Stomach smooth muscle (tissue), 2 donors: ENCODE data around the gene CRLF1.
A peak's percentile ranks its signal among the peaks of the same experiment; 100 is the strongest.

Experiments
- H3K27ac ChIP-seq: one replicate; pipeline ENCODE4 v1.7.0; 2013; ENCODE audit warnings: mild to moderate bottlenecking, low read length, inconsistent platforms
- H3K27me3 ChIP-seq, 2 donors: one replicate each; pipeline ENCODE4 v1.7.0; 2013; ENCODE audit warnings: low read length in 2 of 2; ENCODE audit not compliant: insufficient read depth in 2 of 2, control insufficient read depth in 1 of 2
- H3K36me3 ChIP-seq, 2 donors: one replicate each; pipeline ENCODE4 v1.7.0; 2013; ENCODE audit warnings: low read length in 2 of 2; ENCODE audit not compliant: control insufficient read depth in 2 of 2, insufficient read depth in 2 of 2
- H3K4me1 ChIP-seq: one replicate; pipeline ENCODE4 v1.7.0; 2013; ENCODE audit warnings: low read length; ENCODE audit not compliant: control insufficient read depth, insufficient read depth
- H3K4me3 ChIP-seq, 2 donors: one replicate each; pipeline ENCODE4 v1.7.0; 2013; ENCODE audit warnings: low read length in 2 of 2
- H3K9ac ChIP-seq, 2 donors: one replicate each; pipeline ENCODE4 v1.7.0; 2013; ENCODE audit warnings: low read length in 2 of 2, mild to moderate bottlenecking in 1 of 2
- H3K9me3 ChIP-seq, 2 donors: one replicate each; pipeline ENCODE4 v1.7.0; 2013; ENCODE audit warnings: low read length in 2 of 2; ENCODE audit not compliant: control insufficient read depth in 2 of 2
- donor health status: healthy.
- donor health status: Pancreatic carcinoma.

Gene CRLF1, protein sequence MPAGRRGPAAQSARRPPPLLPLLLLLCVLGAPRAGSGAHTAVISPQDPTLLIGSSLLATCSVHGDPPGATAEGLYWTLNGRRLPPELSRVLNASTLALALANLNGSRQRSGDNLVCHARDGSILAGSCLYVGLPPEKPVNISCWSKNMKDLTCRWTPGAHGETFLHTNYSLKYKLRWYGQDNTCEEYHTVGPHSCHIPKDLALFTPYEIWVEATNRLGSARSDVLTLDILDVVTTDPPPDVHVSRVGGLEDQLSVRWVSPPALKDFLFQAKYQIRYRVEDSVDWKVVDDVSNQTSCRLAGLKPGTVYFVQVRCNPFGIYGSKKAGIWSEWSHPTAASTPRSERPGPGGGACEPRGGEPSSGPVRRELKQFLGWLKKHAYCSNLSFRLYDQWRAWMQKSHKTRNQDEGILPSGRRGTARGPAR

DNA sequence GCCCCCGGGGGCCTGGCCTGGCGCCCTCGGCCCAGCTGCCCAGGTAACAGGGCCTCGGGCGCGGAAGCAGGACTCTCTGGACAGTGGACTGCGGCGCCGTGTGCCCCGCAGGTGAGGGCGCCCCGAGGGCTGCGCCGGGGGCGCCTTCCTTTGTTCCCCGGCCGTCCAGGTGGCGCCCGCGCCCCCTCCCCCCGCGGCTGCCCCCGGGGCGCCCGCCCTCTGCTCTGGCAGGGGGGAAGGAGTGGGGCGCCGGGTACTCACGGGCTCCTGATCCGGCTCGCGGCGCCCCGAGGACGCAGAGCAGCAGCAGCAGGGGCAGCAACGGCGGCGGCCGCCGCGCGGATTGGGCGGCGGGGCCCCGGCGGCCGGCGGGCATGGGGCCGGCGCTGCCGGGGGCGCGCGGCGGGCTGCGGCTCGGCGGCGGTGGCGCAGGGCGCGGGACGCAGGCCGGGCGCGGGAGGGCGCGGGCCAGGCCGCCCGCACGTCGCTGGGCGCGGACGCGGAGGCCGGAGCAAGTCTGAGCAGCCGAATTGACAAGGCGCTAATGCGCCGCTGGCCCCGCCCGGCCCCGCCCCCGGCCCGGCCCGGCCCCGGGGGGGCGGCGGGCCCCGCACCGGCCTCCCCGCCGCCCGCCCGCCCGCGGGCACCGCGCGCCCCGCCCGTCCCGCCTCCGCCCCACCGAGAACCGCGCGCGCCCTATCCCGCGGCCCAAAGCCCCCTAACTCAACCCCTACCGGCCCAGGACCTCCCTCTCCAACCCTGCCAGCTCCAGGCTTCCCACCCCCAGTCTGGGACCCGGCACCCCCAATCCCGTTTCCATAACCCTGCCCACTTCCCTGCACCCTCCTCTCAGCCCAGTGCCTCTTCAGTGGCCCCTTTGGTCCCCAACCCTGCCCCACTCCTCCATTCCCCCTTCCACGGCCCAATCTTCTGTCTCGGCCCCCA is at the start of gene CRLF1:
Gene CRLF1 (minus strand): TSS at position 519 of the 945 bp plus-strand sequence. CDS start 143 bp downstream, at position 376.
- no peak within 1 kb of the TSS for H3K9ac ChIP-seq
- no peaks in the 10 kb centered on the region for H3K9me3 ChIP-seq
- peaks cover 15% of the 10 kb centered on the region for H3K4me1 ChIP-seq
- H3K27me3 ChIP-seq: peaks cover 50 to 69% of the 10 kb centered on the region in 2 donors
- H3K27ac ChIP-seq: no peak within 1 kb of the TSS
- no peaks in the 10 kb centered on the region for H3K36me3 ChIP-seq
- peak within 1 kb of the TSS in 1 of 2 donors; percentile 57 for H3K4me3 ChIP-seq

DNA sequence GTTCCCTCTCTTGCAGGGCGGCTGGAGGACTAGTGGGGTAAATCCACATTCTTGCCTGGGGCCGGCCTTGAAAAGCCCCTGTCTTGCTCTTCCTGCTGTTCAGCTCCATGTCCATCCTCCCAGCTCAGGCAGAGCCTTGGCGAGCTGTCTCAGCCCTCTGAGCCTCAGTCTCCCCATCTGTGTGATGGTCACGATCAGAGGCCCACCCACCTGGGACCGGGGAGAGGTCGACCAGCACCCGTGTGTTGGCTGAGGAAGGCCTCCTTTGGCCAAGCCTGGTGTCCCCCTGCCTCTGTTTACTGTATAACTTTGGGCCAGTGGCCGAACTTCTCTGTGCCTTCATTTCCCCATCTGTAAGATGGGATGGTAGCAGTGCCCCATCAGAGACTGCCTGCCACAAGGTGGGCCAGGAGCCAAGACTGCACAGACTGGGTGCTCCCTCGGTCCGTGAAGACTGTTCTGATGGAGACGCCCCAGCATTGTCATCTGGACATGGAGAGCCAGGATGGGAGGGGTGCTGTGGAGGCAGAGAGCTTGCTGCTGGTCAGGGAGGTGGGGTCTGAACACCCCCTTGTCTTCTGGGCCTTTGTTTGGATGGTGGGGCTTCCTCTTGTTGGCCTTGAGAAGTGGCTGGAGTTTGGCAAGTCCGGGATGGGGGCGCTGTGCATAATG is 48.7 kb upstream of the CRLF1 start:
- no peak overlapping the region for H3K4me3 ChIP-seq
- H3K4me1 ChIP-seq: peaks cover 51% of the 10 kb centered on the region
- H3K27me3 ChIP-seq: no peaks in the 10 kb centered on the region
- no peak overlapping the region for H3K9ac ChIP-seq
- H3K9me3 ChIP-seq: no peaks in the 10 kb centered on the region
- no peak overlapping the region for H3K27ac ChIP-seq
- H3K36me3 ChIP-seq: no peaks in the 10 kb centered on the region

DNA sequence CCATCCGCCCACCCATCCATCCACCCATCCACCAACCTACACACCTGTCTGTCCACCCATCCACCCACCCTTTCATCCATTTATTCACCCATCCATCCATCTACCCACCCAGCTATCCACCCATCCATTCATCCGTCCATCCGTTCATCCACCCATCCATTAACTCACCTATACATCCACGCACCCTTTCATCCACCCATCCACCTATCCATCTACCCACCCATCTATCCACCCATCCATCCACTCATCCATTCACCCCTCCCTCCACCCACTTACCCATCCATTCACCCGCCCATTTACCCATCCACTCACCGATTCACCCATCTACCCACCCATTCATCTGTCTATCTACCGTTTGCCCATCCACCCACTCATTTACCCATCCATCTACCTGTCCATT is 47.9 kb upstream of the CRLF1 start:
- no peaks in the 10 kb centered on the region for H3K9me3 ChIP-seq
- no peak overlapping the region for H3K9ac ChIP-seq
- no peaks in the 10 kb centered on the region for H3K27me3 ChIP-seq
- H3K4me1 ChIP-seq: peaks cover 57% of the 10 kb centered on the region
- H3K4me3 ChIP-seq: no peak overlapping the region
- H3K27ac ChIP-seq: no peak overlapping the region
- H3K36me3 ChIP-seq: no peaks in the 10 kb centered on the region

DNA sequence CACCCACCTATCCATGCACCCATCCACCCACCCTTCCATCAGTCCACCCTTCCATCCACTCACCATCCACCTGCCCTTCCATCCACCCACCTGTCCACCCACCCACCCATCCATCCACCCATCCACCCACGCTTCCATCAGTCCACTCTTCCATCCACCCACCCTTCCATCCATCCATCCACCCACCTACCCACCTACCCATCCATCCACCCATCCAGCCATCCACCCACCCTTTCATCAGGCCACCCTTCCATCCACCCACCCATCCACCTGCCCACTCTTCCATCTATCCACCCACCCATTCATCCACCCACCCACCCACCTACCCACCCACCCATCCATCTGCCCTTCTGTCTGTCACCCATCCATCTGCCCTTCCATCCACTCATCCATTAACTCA is 47.3 kb upstream of the CRLF1 start:
- H3K4me1 ChIP-seq: peaks cover 58% of the 10 kb centered on the region
- H3K27me3 ChIP-seq: no peaks in the 10 kb centered on the region
- H3K4me3 ChIP-seq: no peak overlapping the region
- no peaks in the 10 kb centered on the region for H3K36me3 ChIP-seq
- no peaks in the 10 kb centered on the region for H3K9me3 ChIP-seq
- H3K27ac ChIP-seq: no peak overlapping the region
- no peak overlapping the region for H3K9ac ChIP-seq

DNA sequence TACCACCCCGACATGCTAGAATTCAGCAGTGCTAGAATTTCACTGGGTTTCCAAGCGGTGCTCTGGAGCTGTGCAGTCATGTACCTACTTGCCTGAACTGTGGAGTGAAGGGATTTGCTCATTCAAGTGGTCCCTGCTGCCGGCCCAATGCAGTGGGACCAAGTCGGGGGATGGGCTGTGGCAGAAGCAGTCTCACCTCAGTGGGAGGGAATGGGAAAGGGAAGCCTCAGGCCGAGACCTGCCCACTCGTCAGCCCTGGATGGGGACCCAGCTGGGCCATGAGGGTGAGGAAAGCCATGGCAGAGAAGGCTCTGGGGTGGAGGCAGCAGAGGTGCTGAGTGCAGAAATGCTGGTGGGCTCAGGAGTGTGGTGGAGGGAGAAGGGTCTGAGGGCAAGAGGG is 45.1 kb upstream of the CRLF1 start:
- no peaks in the 10 kb centered on the region for H3K27me3 ChIP-seq
- no peaks in the 10 kb centered on the region for H3K9me3 ChIP-seq
- peak overlapping the region; percentile 93 for H3K27ac ChIP-seq
- H3K9ac ChIP-seq: no peak overlapping the region
- peaks cover 0 to 2% of the 10 kb centered on the region in 2 donors for H3K36me3 ChIP-seq
- H3K4me1 ChIP-seq: peaks cover 45% of the 10 kb centered on the region
- no peak overlapping the region for H3K4me3 ChIP-seq

DNA sequence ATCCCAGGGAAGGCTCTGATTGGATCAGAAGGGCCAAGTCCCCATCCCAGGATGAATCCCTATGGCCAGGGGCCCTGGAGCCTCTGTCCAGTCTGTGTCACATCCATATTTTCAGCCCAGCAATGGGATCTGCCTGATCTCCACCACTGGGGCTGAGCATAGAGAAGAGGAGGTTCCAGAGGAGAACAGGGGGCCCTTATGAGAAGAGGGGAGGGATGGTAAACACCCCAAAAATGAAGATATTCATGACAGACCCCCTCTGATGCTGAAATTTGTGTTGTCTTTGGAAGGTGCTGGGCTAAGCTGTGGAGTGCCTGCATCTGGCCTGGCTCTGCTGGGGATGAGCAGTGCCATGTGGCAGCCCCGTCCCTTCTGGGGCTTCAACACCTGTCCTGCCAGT is 44.7 kb upstream of the CRLF1 start:
- H3K9ac ChIP-seq: peak overlapping the region; percentile 18 to 42
- H3K9me3 ChIP-seq: no peaks in the 10 kb centered on the region
- H3K27ac ChIP-seq: peak overlapping the region; percentile 93
- H3K4me3 ChIP-seq: no peak overlapping the region
- H3K36me3 ChIP-seq: peaks cover 0 to 2% of the 10 kb centered on the region in 2 donors
- H3K27me3 ChIP-seq: no peaks in the 10 kb centered on the region
- peaks cover 45% of the 10 kb centered on the region for H3K4me1 ChIP-seq

DNA sequence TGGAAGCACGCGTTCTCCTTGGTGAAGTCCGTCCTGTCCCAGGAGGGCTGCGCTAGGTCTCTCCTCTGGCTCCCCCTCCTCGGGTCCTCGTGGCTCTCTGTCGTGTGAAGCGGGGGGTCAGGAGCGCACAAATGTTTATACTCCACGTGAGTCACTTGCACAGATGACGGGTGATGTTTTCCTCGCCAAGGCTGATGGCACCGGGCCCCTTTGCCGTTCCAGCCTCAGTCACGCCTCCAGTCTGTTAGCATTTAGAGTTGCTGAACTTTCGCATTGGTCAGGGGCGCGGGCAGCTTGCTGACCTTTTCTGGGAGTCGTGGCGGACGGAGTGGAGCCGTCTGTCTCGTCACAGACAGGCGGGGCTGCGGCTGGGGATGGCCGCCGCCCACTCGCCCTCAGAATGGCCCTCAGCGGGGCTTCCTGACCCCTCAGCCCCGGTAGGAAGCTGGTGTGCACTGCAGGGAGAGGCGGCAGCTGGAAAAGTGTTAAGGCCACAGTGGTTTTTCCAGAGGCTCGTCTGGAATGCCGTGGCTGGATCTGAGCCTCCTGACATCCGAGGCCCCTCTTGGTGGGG is 44.0 kb upstream of the CRLF1 start:
- Histone ChIP-seq H3K9me3 (no peaks in the 10 kb centered on the region), H3K4me3 (peak overlapping the region in 1 of 2 donors; percentile 67), H3K9ac (peak overlapping the region; percentile 18 to 72), H3K27ac (peak overlapping the region; percentile 93), H3K4me1 (peaks cover 45% of the 10 kb centered on the region), H3K27me3 (no peaks in the 10 kb centered on the region), H3K36me3 (peaks cover 0 to 2% of the 10 kb centered on the region in 2 donors)

DNA sequence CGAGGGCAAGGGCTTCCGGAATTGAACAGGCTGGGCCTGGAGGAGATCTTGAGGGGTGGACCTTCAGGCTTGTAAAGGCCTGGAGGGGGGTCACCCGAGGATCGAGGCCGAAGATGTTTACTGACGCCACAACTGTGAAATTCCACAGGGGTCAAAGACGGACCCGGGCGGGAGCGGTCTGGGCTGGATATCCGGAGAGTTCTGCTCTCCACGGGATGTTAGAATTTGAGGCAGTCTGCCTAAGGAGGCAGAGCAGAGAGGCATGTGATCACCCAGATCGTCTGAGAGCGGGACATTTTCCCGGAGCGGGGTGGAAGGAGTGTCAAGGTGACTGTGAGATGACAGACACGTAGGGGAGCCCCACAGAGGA is 43.4 kb upstream of the CRLF1 start:
- Histone ChIP-seq H3K4me1 (peaks cover 45% of the 10 kb centered on the region), H3K27ac (peak overlapping the region; percentile 93), H3K27me3 (no peaks in the 10 kb centered on the region), H3K4me3 (peak overlapping the region; percentile 5 to 67), H3K9me3 (no peaks in the 10 kb centered on the region), H3K36me3 (peaks cover 0 to 2% of the 10 kb centered on the region in 2 donors), H3K9ac (peak overlapping the region; percentile 5 to 72)

DNA sequence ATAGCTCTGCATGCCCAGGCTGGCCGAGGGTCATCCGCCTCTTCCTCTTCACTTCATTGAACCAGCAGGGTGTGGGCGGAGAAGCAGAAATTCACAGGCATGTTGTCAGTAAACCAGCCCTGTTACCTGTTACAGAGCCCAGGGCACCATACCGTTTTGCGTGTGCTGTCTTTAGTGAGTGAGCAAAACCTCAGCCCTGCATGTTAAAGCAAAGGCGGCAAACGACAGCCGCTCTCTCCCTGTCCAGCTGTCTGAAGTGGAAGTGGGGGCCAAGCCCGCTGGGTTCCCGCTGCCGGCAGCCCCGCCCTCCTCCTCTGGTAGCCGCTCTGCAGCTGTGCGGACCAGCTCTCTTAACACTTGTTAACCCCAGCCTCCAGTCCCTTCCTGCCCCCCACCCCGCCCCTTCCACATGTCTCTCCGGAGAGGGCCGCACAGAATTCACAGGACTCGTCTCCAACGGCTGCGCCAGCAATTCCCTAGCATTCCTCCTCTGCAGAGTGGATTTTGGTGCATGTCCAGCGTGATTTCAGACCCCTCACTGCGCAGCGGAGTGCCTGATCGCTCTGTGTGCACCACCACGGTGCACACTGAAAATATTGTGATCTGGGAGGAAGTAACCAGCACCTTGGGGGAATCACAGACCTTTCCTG is 42.9 kb upstream of the CRLF1 start:
- Histone ChIP-seq H3K27ac (peak overlapping the region; percentile 93), H3K4me3 (peak overlapping the region; percentile 36 to 67), H3K36me3 (peaks cover 0 to 2% of the 10 kb centered on the region in 2 donors), H3K27me3 (no peaks in the 10 kb centered on the region), H3K9ac (peak overlapping the region in 1 of 2 donors; percentile 72), H3K9me3 (no peaks in the 10 kb centered on the region), H3K4me1 (peaks cover 50% of the 10 kb centered on the region)

DNA sequence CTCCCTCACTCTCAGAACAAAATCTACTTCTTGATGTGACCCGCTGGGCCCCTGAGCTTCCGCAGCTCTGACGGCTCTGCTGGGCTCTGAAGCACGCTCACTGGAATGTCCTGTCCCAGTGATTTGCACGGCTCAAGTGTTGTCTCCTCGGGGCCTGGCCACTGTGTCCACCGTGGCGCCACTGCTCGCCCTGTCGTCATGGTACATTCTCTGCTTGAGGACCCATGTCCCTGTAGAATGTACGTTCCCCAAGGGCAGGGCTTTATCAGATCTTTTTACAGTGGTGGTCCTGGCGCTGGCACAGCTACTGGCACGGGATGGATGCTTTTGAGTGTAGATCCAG is 42.3 kb upstream of the CRLF1 start:
- H3K4me3 ChIP-seq: peak overlapping the region; percentile 36 to 67
- H3K9ac ChIP-seq: peak overlapping the region in 1 of 2 donors; percentile 42
- peaks cover 53% of the 10 kb centered on the region for H3K4me1 ChIP-seq
- no peaks in the 10 kb centered on the region for H3K9me3 ChIP-seq
- peak overlapping the region; percentile 93 for H3K27ac ChIP-seq
- no peaks in the 10 kb centered on the region for H3K27me3 ChIP-seq
- H3K36me3 ChIP-seq: peaks cover 0 to 2% of the 10 kb centered on the region in 2 donors
